Pancreas (tissue), 10 donors: ENCODE results near the gene PSMD2. TPM values are rescaled to one million over a fixed set of nuclear protein-coding genes. Genes with fewer than 3 reads are reported as not detected.

ENCODE experiments used
- ATAC-seq, 4 donors: fragments of 200-7000 bp; cut with Tn5 transposase; one replicate each; pipeline versions ENCODE4 v1.8.0 to v1.9.1; 2020; ENCODE audit warnings: mild to moderate bottlenecking in 4 of 4, moderate library complexity in 4 of 4
- DNase-seq, 6 donors: peaks; one replicate each; pipeline ENCODE4 v3.0.0-alpha.2; 2020
- FAIRE-seq: peaks from 2 replicates; lab custom pipeline; 2012; peaks lifted over from hg19 to GRCh38; lab: Jason Lieb, UNC
- H3K27ac ChIP-seq, 4 donors: fragments of 200-600 bp; sonication (generic); 1 replicate in 3 of 4; 2 replicates in 1 of 4; pipeline versions ENCODE4 v1.5.0 to v1.8.0; 2020
- H3K27me3 ChIP-seq, 4 donors: fragments of 200-600 bp; one replicate each; pipeline ENCODE4 v1.8.0; 2021
- H3K36me3 ChIP-seq, 3 donors: fragments of 200-600 bp; sonication (generic) in 1 of 3; one replicate each; pipeline versions ENCODE4 v1.5.0 to v1.8.0; 2020 to 2021
- H3K4me1 ChIP-seq, 3 donors: fragments of 200-600 bp; one replicate each; pipeline ENCODE4 v1.8.0; 2021
- H3K4me3 ChIP-seq, 4 donors: fragments of 200-600 bp; sonication (generic) in 2 of 4; one replicate each; pipeline versions ENCODE4 v1.5.0 to v1.8.0; 2020 to 2021
- H3K9me3 ChIP-seq, 4 donors: fragments of 200-600 bp; one replicate each; pipeline ENCODE4 v1.8.0; 2021
- CTCF ChIP-seq, 4 donors: fragments of 200-600 bp; sonication (generic) in 3 of 4; IDR thresholded peaks; one replicate each; pipeline versions ENCODE4 v1.5.0 to v1.8.0; 2021; ENCODE audit warnings: antibody characterized with exemption in 4 of 4
- WGBS, 2 donors: extraction: QIAGEN DNeasy Blood & Tissue Kit; methylation state at CpG; one replicate each; pipeline ENCODE4 v1.1.7; 2013; 5-methylcytosine and 5-hydroxymethylcytosine counted together
- intact Hi-C, 3 donors: fragments of 100-400 bp; cut with DNase I; formaldehyde crosslinking; loops; one replicate each; pipeline versions ENCODE4 v1.11.1 to v1.14.2; 2022
- polyA plus RNA-seq, 2 donors: library from polyadenylated mRNA; stranded (reverse); fragments of 200-250 nt; gene quantifications; one replicate each; pipeline ENCODE4 v1.2.3, GENCODE V29; 2013
- total RNA-seq, 6 donors: library from RNA; stranded (reverse); fragmentation: NEBNext Ultra II Directional in 4 of 6; extraction: Animal tissue kit (Norgen Biotek cat#: 25700) in 4 of 6; gene quantifications; one replicate each; pipeline versions ENCODE4 v1.2.1 to v1.2.4, GENCODE V29; 2021 to 2023
- donor health status: healthy with polysubstance abuse.
- donor health status: DM: no; HTN: no; CAD: no; lungs with moderate emphysema.
- donor health status: DM: no; HTN: no; CAD: no.
- donor health status: control.
- donor health status: control.
- donor health status: Bipolar disorder and iron deficiency.
- donor health status: DM: yes; HTN: yes; CAD: no.
- donor health status: DM: no; HTN: no; CAD: no.
- donor health status: DM: no; HTN: no; CAD: no.
- donor health status: DM: yes; HTN: yes; CAD: no.

Gene PSMD2
- total and polyA plus RNA-seq, 8 donors = 38.4 to 89.6 (median 54.1) TPM

- peaks cover 0 to 4% (median 3%) of the 10 kb centered on the region in 3 donors for H3K4me1 ChIP-seq
- FAIRE-seq (no peak), DNase-seq (peak in 1 of 6 donors; percentile 71), ATAC-seq (no peak)
- no peak overlapping the region for H3K27ac ChIP-seq
- intact Hi-C loops = no loop called here
- H3K36me3 ChIP-seq = no peaks in the 10 kb centered on the region
- 91 to 94% methylated on average over 21 of the region's 21 CpGs for WGBS, 2 donors
- H3K27me3 ChIP-seq = no peaks in the 10 kb centered on the region
- TF ChIP-seq CTCF (IDR thresholded peaks at IDR 0.05) = no peak
- no peaks in the 10 kb centered on the region for H3K9me3 ChIP-seq
- H3K4me3 ChIP-seq = no peak overlapping the region
Observed at GRCh38 chr3:184291738-184292445, 7.1 kb upstream of the PSMD2 start.

- no peak for TF ChIP-seq CTCF (IDR thresholded peaks at IDR 0.05)
- WGBS, 2 donors = 23 to 25% methylated on average over 3 of the region's 3 CpGs
- peak overlapping the region in 1 of 4 donors; percentile 7 for H3K27ac ChIP-seq
- H3K36me3 ChIP-seq = peaks cover 0 to 4% (median 4%) of the 10 kb centered on the region in 3 donors
- H3K9me3 ChIP-seq = no peaks in the 10 kb centered on the region
- no peaks in the 10 kb centered on the region for H3K27me3 ChIP-seq
- FAIRE-seq (no peak), DNase-seq (peak in 3 of 6 donors; percentile 70 to 83 (median 76)), ATAC-seq (peak; percentile 14 to 45 (median 32))
- intact Hi-C loops = no loop called here
- H3K4me3 ChIP-seq = no peak overlapping the region
- H3K4me1 ChIP-seq = peaks cover 8 to 18% (median 10%) of the 10 kb centered on the region in 3 donors
Observed at GRCh38 chr3:184295771-184296170, 3.3 kb upstream of the PSMD2 start.

- WGBS, 2 donors = 65 to 68% methylated on average over 7 of the region's 7 CpGs
- Histone ChIP-seq H3K9me3 (no peaks in the 10 kb centered on the region), H3K4me3 (no peak overlapping the region), H3K36me3 (peaks cover 0 to 13% (median 7%) of the 10 kb centered on the region in 3 donors), H3K4me1 (peaks cover 8 to 18% (median 10%) of the 10 kb centered on the region in 3 donors), H3K27me3 (no peaks in the 10 kb centered on the region), H3K27ac (no peak overlapping the region)
- no peak for ATAC-seq
- no peak for TF ChIP-seq CTCF (IDR thresholded peaks at IDR 0.05)
- no peak for FAIRE-seq
- intact Hi-C loops = no loop called here
- no peak for DNase-seq
Observed at GRCh38 chr3:184296616-184297015, 2.4 kb upstream of the PSMD2 start.

- Histone ChIP-seq H3K27me3 (no peaks in the 10 kb centered on the region), H3K4me1 (peaks cover 8 to 18% (median 10%) of the 10 kb centered on the region in 3 donors), H3K4me3 (peak overlapping the region; percentile 82 to 92 (median 84)), H3K9me3 (no peaks in the 10 kb centered on the region), H3K27ac (peak overlapping the region in 1 of 4 donors; percentile 19), H3K36me3 (peaks cover 0 to 44% (median 32%) of the 10 kb centered on the region in 3 donors)
- no peak for FAIRE-seq
- no peak for DNase-seq
- no peak for TF ChIP-seq CTCF (IDR thresholded peaks at IDR 0.05)
- no peak for ATAC-seq
- intact Hi-C loops = no loop called here
- 15 to 17% methylated on average over 25 to 29 of the region's 29 CpGs for WGBS, 2 donors
Observed at GRCh38 chr3:184299488-184300377, 692 bp downstream of the PSMD2 start.
